NCI-H774 (cell line): ENCODE data around the gene PTPRR.
"Not testable (repeated sequence)": the region's sequence is repeated elsewhere in the genome, so short reads cannot be mapped to it uniquely, and the experiment has no call there.

Experiments
- DNase-seq: peaks from one replicate; lab custom pipeline; 2025; lab: John Stamatoyannopoulos, UW

Gene PTPRR

GRCh38 chr12:70840656-70841350 lies 79.7 kb downstream of the PTPRR start:
- no peak for DNase-seq

DNA sequence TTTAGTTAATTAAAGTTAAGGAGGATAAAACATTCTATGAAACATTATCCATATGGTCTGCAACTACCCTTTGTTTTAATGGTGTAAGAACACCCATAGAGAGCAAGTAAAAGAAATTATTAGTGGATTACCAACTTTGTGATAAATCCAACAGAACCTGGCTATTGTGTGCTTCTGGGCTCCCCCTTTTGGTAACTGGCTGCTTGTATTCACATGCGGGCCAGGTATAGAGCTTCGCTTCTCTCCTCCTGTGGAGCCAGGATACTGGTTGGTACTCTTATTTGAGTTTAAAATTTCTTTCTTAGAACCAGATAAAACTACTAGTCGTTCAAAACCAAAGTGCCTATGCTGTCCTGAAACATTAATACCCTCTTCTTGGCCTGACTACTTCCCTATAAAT lies 81.0 kb downstream of the PTPRR start:
- no peak for DNase-seq

GRCh38 chr12:70838127-70838526 lies 82.4 kb downstream of the PTPRR start:
- no peak for DNase-seq

- DNase-seq: no peak
Measured at GRCh38 chr12:70837026-70837425, 83.5 kb downstream of the PTPRR start.

DNA sequence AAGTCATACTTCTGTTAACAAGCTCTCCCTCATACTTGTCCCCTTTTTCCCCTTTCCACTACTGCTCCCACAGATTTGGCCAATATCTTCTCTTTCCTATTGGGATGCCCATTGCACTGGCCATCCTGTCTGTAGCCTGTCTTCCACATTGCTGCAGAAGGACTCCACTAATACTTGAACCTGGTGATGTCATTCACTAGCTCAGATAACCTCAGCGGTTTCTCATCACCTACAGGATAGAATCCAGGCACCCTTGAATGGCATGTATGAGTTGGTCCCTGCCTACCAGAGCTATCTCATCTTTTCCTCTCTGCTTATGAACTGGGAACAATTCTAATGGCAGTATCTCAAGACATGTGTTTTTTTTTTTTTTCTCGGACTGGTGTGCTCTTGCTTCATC lies 84.6 kb downstream of the PTPRR start:
- DNase-seq: no peak

GRCh38 chr12:70831543-70831942 lies 89.0 kb downstream of the PTPRR start:
- no peak for DNase-seq

- no peak for DNase-seq
Measured at GRCh38 chr12:70830221-70831061, 90.1 kb downstream of the PTPRR start.

DNA sequence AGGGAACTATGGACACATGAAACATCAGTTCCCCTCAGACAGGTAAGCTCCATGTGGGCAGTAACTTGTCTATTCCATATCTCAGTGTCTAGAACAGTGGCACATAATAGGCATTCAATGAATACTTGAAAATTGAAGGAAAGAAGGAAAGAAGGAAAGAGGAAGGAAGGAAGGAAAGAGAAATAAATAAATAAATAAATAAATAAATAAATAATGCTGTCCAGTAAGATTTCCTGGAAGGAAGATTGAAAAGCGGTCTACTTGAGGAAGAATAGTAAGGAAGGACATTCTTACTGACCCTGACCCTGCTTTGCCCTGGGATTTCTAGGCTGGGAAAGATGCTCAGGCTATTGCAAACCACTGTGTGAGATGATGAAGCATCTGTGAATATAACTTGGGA lies 91.5 kb downstream of the PTPRR start:
- DNase-seq: no peak

- DNase-seq: no peak
Measured at GRCh38 chr12:70828351-70828750, 92.2 kb downstream of the PTPRR start.

- no peak for DNase-seq
Measured at GRCh38 chr12:70826156-70826555, 94.4 kb downstream of the PTPRR start.

DNA sequence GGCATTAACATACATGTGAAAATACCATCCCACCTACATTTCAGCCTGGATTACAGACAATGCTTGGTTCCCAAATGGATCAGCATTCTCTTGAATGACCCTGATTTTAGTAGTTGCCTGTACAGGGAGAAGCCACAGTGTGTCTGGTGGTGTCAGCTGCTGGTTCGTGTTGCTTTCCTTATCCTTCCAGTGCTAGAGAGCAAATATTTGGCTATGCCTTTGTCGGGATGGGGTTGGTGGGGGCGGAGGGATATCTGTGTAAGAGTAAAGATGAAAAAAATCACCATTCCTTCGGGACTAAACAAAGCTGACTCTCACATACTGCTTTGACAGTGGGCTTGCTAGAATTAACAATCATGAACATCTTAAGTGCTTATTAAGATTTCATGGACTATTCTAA lies 96.0 kb downstream of the PTPRR start:
- DNase-seq: no peak

DNA sequence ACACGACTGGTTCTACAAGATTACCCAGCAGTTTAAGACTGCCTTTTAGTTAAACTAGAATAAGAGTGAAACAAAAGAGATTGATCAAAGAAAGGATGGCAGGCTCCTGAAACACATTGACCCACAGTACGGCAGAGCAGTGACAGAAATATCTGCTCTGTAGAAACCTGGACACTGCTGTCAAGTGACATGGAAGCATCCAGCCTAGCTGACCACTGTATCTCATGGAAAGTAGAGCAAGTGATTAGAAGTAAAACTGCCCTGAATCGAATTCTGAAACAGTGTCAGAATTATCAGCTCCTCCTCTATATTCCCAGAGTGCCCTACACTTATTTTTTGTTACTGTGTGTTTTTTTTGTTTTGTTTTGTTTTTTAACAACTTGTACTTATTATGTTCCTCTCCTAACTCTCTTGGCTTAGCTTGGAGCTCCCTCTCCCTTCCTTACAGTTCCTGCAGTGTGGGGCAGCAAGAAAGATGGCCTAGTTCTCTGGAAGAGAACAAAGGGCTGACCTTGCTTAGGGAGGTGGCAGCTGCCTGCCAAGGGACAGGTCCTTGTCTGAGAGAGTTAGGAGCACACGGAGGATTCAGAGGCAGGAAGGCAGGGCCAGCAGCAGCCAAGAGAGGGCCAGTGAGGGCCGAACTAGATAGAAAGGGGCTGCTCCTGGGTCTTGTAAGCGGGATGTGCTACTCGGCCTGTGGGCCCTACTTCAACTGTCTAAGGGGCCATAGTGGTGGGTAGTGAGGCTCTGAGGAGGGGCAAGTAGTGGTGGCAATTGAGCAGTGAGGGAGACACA lies 97.2 kb downstream of the PTPRR start:
- DNase-seq: no peak

DNA sequence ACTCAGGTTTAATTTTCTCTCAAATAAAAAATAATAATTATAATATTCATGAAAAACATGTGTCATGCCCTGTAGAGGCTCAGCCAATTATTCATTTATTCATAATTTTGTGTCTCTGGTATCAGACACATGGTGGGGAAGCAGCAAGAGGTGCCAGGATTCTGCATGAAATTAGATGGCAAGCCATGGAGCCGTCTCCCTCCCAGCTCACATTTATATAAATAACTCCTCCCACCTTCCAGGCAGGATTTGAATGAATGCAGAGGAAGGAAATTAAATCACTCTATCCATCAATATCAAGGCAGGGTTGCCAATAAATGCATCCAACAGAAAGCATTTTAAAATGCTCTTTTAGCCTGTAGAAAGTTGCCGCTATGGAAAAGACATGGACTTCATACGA lies 98.1 kb downstream of the PTPRR start:
- DNase-seq: no peak

DNA sequence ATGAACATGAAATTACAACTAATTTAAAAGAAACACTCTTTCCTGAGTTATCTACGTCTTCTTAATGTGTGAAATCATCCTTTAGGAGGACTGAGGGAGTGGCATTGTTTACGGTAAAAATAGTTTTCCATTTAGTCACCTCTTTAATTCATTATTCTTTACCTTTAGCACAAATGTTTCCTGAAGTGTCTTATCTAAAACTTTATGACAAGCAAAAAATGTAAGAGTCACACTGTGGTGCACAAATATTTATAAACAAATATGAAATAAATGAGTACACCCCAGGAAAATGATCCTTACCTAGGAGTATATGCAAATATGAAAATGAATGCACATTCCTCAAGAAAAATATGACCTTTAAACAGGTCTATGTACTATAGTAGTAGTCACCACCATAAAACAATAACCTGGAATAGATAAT lies 104.6 kb downstream of the PTPRR start:
- DNase-seq: no peak

GRCh38 chr12:70815056-70815455 lies 105.5 kb downstream of the PTPRR start:
- no peak for DNase-seq

DNA sequence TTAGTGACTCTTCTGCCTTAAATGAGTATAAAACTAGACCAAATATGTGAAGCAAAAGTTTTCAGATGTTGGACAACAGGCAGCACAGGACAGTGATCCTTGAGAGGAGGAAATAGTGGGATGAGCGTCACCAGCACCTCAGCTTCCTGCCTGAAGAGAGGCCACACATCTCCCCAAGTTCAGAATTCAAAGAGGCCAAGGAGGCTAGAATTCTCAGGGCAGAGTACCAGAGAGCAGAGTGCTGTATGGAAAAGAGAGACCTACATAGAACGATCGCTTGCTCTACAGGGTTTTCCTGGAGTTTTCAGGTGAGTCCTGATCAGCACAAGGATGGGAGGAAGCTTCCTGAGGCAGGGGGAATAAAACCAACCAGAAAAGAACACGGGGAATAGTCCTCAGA lies 107.0 kb downstream of the PTPRR start:
- DNase-seq: no peak

GRCh38 chr12:70812136-70812535 lies 108.4 kb downstream of the PTPRR start:
- DNase-seq: no peak

DNA sequence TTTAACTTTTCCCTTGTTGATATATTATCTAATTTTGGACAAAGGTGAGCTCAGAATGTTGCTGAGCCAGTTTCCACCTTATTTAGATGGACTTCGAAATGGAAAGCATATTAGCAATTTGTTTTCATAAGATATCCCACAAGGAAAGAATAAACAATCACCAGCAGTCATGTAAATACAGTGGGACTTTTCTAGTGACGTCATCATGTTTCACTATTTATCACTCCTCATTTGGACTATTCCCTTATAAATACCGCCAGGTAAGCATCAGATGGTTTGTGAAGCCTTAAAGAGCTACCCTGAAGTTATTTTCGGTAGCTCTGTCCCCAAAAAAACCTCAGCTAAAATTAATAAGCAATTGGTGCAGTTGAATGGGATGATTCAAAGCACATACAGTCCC lies 110.7 kb downstream of the PTPRR start:
- DNase-seq: no peak

DNA sequence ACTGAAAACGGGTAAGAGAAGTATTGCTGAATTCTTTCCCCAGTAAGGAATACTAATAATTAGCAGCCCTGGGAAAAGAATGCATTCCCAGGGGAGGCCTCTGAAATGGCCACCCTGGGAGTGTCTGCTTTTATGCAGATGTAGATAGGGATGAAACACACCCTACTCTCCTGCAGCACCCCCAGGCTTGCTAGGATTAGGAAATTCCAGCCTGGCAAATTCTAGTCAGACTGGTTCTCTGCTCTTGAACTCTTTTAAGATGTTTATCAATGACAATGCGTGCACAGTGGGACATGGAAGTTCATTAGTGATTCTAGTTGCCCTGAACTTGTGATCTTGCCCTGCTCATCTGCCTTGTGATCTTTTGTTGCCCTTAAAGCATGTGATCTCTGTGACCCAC lies 112.5 kb downstream of the PTPRR start:
- DNase-seq: not testable (repeated sequence)

DNA sequence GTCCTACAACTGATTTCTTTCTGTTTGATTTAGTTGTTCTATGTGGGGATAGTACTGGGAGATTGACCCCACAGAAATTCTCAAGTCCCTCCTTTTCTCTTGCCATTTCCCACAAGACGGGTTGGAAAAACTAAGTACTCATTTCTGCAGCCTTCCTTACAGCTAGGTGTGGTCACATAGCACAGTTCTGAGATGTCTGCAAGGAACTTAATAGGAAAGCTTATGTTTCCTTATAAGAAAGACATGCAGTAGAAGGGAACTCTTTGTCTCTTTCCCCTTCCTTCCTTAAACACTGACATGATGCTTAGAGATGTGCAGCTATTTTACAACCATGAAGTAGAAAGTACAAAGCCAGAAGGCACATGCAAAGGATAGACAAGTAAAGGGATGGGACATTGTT lies 113.7 kb downstream of the PTPRR start:
- no peak for DNase-seq

DNA sequence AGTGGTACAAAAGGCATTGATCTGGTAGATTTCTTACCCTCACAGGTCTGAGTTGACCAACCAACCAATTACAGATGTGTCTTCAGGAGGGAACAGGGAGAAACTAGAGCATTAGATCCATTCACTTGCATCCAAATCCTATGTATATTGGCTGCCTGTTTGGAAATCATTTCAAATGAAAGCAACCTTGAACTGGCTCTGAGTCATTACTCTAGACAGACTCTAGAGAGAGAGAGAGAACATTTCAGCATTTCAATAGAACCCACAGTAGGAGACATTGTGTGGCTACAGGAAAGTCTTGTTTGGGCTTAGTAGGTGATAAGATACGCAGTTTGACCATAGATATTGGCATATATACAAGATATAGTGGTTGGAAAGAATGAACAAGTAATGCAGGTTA lies 114.5 kb downstream of the PTPRR start:
- DNase-seq: no peak

DNA sequence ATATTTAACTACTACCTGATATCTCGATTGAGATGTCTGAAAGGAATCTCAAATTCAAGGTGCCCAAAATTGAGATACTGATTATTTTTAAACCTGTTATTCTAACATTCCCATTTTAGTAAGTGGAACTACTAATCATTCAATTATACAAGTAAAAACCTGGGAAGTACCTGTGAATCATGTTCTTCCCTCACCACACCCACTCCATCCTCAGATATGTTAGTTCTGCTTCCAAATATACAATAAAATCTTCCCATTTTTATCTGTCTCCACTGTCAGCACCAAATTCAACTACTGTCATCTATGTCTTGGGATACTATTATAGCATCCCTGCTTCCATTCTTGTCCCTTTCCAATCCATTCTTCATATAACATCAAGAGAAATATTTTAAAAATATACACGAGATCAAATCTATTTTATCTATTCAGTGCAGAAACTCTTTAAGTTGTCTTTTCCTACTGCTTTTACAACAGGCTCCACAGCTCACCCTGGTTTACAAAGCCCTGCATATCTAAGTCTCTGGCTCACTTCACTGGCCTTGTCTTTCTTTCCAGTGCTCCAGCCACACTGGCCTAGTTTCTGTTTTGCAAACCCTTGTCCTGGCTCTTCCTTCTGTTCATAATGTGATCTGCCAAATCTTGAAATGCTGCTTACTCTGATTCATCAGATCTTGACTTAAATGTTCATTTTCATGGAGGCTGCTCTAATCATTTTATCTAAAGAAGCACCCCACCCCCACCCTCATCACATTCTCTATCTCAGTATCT lies 122.3 kb downstream of the PTPRR start:
- no peak for DNase-seq
